Measurements from ENCODE around the gene ARNT2.

Gene ARNT2

GRCh38 chr15:80590761-80591355, 186.7 kb downstream of the ARNT2 start:
- no peak for DNase-seq (ENCODE audit: low read depth in 1 of 2, low spot score in 1 of 2)

- DNase-seq (ENCODE audit: low read depth in 1 of 2, low spot score in 1 of 2): no peak
Measured at GRCh38 chr15:80591471-80591870, 187.3 kb downstream of the ARNT2 start.

DNA sequence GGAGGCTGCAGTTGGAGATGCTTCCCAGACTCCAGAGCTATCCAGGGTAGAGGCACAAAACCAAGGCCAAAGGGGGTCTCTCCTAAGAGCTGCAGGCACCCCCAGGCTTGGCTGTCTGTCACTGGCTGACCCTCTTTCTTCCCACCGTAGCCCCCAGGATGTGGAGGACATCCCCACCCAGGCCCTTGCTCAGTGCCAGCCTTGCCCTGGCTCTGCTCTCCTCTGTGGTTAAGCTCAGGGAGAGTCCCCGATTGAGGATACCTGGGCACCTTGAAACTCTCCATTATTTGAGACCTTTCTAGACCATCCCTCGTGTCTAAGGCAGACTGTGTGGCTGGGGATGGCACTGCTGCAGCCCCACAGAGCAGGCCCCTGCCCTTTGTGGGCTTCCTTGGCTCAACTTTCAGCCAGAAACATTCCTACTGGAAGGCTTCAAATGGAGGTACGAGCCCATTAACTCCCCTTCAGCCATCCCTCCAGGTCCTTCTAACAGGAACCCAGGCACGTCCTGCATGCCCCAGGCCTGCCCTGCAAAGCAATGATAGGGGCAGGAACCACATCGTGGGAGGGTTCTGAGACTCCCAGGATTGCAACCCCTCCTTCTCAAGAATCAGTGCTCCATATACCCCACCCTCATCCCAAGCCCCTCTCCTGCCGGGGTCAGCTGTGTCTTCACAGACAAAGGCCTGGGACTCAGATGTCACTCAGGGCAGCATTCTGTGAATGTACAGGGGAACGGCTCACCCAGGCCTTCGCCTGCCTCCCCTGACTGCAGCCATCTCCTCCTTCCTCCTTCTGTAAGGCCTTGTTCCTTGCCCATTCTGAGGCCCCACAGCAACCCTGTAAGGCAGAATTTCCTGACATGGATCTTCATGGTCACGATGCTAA, 188.0 kb downstream of the ARNT2 start:
- DNase-seq (ENCODE audit: low read depth in 1 of 2, low spot score in 1 of 2): no peak

DNA sequence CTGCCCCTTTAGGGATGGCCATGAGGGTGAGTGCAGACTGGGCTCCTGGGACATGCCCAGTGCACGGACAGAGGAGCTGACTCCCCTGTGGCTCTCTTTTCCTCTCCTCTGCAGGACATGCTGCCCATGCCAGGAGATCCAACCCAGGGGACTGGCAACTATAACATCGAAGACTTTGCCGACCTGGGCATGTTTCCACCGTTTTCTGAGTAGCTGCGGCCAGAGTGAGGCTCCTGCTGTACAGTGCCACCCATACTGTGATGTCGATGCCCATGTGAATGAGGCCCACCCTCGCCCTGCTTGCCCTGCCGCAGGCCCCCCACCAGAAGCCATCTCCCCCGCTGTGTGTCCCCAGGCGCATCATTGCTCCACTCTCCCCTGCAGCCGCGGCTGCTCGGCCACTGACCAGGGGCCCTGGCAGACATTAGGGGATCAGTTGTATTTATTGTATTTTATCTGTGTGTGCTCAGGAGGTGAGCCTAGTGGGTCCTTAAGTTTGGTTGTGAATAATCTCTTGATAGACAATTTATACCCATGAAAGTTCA, 189.4 kb downstream of the ARNT2 start:
- no peak for DNase-seq (ENCODE audit: low read depth in 1 of 2, low spot score in 1 of 2)

DNA sequence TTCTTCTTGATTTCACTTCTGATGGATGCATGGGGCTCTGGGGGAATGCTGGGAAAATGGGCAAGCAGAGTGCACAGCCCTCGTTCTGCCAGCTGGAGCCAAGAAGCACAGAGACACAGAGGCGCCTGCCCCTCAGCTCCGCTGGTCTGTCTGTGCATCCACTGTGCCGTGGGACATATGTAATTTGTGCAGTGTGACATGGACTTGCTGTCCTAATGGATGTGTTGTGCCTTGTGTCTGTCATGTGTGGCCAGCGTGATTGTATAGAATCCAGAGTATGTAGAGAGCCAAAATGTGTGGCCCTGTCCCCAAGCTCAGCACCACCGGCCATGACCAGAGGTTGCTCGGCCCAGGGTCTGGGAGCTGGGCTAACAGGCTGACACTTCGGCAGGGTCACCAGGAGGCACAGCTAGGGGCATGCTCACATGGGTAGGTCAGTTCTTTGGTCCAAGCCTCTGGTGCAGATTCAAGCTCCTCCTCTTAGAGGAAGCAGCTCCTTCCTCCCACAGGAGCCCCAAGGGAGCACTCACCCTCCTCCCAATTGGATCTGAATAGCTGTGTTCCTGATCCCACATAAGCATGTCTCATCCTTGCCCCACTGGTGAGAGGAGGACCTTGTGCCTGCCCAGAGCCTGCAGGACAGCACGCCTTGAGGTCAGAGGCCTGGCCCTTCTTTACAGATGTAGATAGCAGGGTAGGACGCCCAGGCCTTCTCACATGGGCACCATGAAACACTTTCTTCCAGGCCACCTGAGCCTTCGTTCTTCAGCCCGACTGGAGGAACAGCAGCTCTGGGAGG, 190.1 kb downstream of the ARNT2 start:
- no peak for DNase-seq (ENCODE audit: low read depth in 1 of 2, low spot score in 1 of 2)

DNA sequence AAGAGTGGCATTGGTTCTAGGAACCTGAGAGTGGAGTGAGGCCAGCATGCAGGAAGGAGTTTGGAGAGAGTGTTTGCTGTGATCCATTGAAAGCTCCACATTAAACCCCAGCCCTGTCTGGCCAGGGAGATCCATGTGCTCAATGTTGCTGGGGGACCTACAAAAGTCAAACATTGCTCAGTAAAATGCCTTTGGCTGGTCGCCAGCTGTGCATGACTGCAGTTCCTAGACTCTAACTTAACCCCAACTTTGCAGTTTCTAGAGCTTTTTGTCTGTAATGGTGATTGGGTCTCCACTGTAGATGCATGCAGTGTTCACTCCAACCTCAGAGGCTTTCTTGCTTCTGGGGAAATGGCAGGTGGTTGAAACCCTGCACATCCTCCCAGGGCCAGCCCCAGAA, 191.2 kb downstream of the ARNT2 start:
- DNase-seq (ENCODE audit: low read depth in 1 of 2, low spot score in 1 of 2): no peak

GRCh38 chr15:80596521-80596976, 192.4 kb downstream of the ARNT2 start:
- no peak for DNase-seq (ENCODE audit: low read depth in 1 of 2, low spot score in 1 of 2)

DNA sequence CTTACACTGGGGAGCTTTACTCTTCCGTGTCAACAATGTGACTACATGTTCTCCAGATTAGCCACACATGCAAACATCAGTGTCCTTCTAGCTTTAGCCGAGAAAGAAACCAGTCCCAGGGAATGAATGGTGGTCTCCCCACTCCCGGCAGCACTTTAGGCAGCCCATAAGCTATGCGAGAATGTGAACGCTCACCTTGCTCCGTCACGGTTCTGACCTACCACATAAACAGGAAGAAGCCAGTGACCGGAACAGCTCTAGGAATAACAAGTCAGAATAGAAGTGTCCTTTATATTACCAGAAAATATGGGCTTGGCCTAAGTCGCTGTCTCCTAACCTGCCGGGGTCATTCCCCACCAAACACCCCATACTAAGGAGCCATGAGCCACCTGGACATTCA, 192.9 kb downstream of the ARNT2 start:
- no peak for DNase-seq (ENCODE audit: low read depth in 1 of 2, low spot score in 1 of 2)

DNA sequence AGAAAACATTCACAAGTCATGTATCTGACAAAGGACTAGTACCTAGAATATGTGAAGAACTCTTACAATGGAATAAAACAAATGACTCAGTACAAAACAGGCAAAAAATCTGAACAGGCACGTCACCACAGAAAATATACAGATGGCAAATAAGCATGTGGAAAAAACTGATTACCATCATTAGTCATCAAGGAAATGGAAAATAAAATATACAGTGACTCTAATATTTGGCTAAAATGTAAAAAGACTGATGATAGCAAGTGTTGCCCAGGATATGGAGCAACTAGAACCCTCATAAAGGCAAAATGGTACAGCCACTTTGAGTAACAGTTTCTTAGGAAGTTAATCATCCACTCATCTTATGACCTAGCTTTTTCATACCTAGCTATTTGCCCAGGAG, 195.2 kb downstream of the ARNT2 start:
- DNase-seq (ENCODE audit: low read depth in 1 of 2, low spot score in 1 of 2): no peak

GRCh38 chr15:80600626-80601025, 196.4 kb downstream of the ARNT2 start:
- no peak for DNase-seq (ENCODE audit: low read depth in 1 of 2, low spot score in 1 of 2)

DNA sequence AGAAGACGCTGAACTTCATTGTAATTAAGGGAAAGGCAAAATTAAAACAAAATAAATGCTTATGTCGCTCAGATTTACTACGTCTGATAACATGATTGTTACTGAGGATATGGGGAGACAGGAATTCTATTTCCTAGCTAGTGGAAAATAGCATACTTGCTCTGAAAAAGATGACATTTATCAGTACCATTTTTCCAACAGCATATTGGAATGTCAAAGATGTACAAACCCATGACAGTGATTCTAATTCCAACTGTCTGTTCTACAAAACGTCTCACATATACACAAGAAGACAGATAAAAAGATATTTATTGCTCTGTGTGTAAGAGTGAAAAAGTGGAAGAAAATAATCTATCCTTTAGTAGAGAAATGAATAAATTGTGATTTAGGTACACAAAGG, 197.1 kb downstream of the ARNT2 start:
- DNase-seq (ENCODE audit: low read depth in 1 of 2, low spot score in 1 of 2): no peak

- no peak for DNase-seq (ENCODE audit: low read depth in 1 of 2, low spot score in 1 of 2)
Measured at GRCh38 chr15:80604583-80605575, 200.7 kb downstream of the ARNT2 start.

GRCh38 chr15:80605591-80606150, 201.5 kb downstream of the ARNT2 start:
- DNase-seq (ENCODE audit: low read depth in 1 of 2, low spot score in 1 of 2): no peak

GRCh38 chr15:80606511-80607071, 202.4 kb downstream of the ARNT2 start:
- no peak for DNase-seq (ENCODE audit: low read depth in 1 of 2, low spot score in 1 of 2)

DNA sequence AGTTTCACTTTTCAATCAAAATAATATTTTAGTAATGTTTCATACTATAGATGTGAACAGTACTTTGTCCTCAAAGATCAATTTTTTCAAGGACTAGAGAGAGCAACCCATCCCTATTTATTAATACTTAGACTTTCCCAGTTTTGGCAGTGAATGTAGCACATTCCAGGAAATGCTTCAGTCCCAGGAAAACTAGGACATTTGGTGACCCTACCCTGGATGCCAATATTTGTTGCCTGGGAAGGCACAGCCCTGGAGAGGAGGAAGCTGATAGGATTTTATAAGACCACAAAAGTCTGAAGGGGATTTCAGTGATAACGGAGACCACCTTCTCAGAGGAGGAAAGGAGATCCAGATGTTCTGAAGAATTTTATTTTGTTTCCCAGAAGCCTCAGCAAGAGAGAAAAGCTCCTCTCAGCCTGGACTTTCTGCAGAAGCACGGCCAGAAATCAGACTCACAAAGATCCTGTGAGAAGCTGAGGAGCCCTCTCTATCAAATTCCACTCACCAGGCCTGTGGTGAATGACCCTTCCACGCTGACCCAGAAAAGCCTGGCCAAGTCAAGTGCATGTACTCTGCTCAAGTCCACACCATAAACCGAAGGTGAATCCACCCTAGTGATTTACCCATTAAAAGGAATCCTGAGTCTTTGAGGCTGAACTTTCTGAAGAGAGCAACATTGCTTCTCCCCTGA, 203.3 kb downstream of the ARNT2 start:
- no peak for DNase-seq (ENCODE audit: low read depth in 1 of 2, low spot score in 1 of 2)

GRCh38 chr15:80608688-80609087, 204.5 kb downstream of the ARNT2 start:
- no peak for DNase-seq (ENCODE audit: low read depth in 1 of 2, low spot score in 1 of 2)

- no peak for DNase-seq (ENCODE audit: low read depth in 1 of 2, low spot score in 1 of 2)
Measured at GRCh38 chr15:80609091-80609490, 204.9 kb downstream of the ARNT2 start.

DNA sequence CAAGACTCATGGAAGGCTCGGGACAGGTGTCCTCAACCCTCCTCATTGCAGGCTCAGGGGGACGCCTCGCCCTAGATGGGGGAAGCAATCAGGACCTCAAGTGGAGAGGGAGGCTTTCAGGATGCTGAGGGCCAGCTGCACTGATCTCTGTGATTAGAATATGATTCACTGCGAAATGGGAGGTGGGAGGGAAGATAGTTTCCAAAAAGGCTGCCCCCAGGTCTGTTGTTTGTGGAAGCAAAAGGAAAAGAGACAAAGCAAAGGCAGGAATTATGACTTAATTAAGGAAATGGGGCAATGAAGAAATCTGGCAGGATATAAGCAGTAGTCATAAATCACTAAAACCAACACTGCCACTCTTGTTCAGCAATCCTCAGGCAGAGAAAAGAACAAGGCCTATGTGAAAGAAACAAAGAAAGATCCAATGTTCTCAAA, 205.3 kb downstream of the ARNT2 start:
- no peak for DNase-seq (ENCODE audit: low read depth in 1 of 2, low spot score in 1 of 2)

- no peak for DNase-seq (ENCODE audit: low read depth in 1 of 2, low spot score in 1 of 2)
Measured at GRCh38 chr15:80611543-80612080, 207.4 kb downstream of the ARNT2 start.
